ENCODE data around the gene APOL3.
"Not testable (repeated sequence)": the region's sequence is repeated elsewhere in the genome, so short reads cannot be mapped to it uniquely, and the experiment has no call there.

Gene APOL3

GRCh38 chr22:36100134-36100824, 60.3 kb downstream of the APOL3 start:
- no peak for DNase-seq (ENCODE audit: low spot score)

- DNase-seq (ENCODE audit: low spot score) = not testable (repeated sequence)
Observed at GRCh38 chr22:36099561-36099960, 61.0 kb downstream of the APOL3 start.

GRCh38 chr22:36097880-36098279, 62.7 kb downstream of the APOL3 start:
- DNase-seq (ENCODE audit: low spot score) = no peak

GRCh38 chr22:36090772-36091171, 69.8 kb downstream of the APOL3 start:
- not testable (repeated sequence) for DNase-seq (ENCODE audit: low spot score)
